ENCODE results near the gene RFC3. TPM values are rescaled to one million over a fixed set of nuclear protein-coding genes. Genes with fewer than 3 reads are reported as not detected.

The RFC3 gene
- total and polyA plus RNA-seq, 9 of the 15 experiments (the other 6 are each of a cell fraction or from before 2014, with no cell fraction given): 31.3 to 94.0 (median 54.0) TPM

DNA sequence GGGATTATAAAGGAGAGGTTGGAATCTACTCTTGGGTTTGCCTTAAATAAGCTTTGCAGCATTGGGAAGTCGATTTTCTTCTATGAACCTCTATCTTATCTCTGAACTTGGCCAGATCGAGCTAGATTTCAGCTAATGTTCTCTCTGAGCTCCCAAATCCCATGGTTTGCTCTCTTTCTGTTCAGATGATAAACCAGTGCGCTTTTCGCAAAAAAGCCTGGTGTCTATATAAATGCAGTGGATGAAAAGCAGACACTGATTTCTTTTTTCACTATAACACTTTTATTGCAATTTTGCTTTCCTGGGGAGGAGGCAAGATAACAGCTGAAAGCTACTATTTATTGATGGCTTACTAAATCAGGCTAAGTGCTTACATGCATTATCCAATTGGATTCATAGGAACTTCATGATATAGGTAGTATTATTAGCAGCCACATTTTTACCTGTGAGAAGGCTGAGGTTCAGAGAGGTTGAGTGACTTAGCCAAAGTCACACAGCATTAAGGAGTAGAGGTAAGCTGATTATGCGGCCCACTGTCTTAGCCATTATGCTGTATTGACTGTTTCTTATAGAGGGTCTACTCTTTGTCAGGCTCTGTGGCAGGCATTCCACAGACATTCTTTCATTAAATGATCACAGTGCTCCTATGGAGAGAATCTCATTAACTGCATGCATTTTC lies 58.9 kb downstream of the RFC3 start:
- Histone ChIP-seq H3K4me1 (replicated peaks in 1 of 2; ENCODE audit: control insufficient read depth in 2 of 2, insufficient read depth in 2 of 2, low read length in 2 of 2) (no peaks in the 10 kb centered on the region), H2AFZ (ENCODE audit: low read depth, low read length) (no peak overlapping the region), H3K9me1 (ENCODE audit: control insufficient read depth, insufficient read depth, low read length) (no peaks in the 10 kb centered on the region), H4K20me1 (replicated peaks; ENCODE audit: control insufficient read depth, insufficient read depth, low read length) (no peaks in the 10 kb centered on the region), H3K9me3 (replicated peaks; ENCODE audit: control insufficient read depth, insufficient read depth, low read depth, low read length) (no peaks in the 10 kb centered on the region), H3K36me3 (ENCODE audit: control insufficient read depth, insufficient read depth, low read length) (no peaks in the 10 kb centered on the region), H3K27ac (ENCODE audit: extremely low read depth, low read depth, low read length) (no peak overlapping the region), H3K27me3 (ENCODE audit: control insufficient read depth in 2 of 2, insufficient read depth in 2 of 2, low read length in 2 of 2) (no peaks in the 10 kb centered on the region), H3K9ac (ENCODE audit: insufficient read depth in 1 of 2, low read depth in 2 of 2, low read length in 2 of 2) (no peak overlapping the region), H3K79me2 (ENCODE audit: control insufficient read depth, insufficient read depth, low read length) (no peaks in the 10 kb centered on the region), H3K4me3 (no peak overlapping the region), H3K4me2 (ENCODE audit: insufficient read depth, low read length) (no peak overlapping the region)
- no peak for FAIRE-seq
- ChIA-PET POLR2A (interaction anchor here (1.1 kb wide), 1 partner anchor 9 kb away, joined by 3 read pairs; no protein-coding TSS in a partner anchor), CTCF (ENCODE audit: low intra/inter-chr PET ratio) (no interaction called here)
- no TSS peak for BruUV-seq (replicated peaks)
- no peak for TF ChIP-seq SLC30A9 (CRISPR knock-in tag; IDR thresholded peaks at IDR 0.05)
- no peak for TF ChIP-seq FUS (optimal IDR thresholded peaks at IDR 0.05; ENCODE audit: low read depth, low read length)
- TF ChIP-seq LARP7 (IDR thresholded peaks at IDR 0.05): no peak
- TF ChIP-seq, protein P1, sequence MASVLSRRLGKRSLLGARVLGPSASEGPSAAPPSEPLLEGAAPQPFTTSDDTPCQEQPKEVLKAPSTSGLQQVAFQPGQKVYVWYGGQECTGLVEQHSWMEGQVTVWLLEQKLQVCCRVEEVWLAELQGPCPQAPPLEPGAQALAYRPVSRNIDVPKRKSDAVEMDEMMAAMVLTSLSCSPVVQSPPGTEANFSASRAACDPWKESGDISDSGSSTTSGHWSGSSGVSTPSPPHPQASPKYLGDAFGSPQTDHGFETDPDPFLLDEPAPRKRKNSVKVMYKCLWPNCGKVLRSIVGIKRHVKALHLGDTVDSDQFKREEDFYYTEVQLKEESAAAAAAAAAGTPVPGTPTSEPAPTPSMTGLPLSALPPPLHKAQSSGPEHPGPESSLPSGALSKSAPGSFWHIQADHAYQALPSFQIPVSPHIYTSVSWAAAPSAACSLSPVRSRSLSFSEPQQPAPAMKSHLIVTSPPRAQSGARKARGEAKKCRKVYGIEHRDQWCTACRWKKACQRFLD (CRISPR knock-in tag; IDR thresholded peaks at IDR 0.05): no peak
- TF ChIP-seq, protein P2, sequence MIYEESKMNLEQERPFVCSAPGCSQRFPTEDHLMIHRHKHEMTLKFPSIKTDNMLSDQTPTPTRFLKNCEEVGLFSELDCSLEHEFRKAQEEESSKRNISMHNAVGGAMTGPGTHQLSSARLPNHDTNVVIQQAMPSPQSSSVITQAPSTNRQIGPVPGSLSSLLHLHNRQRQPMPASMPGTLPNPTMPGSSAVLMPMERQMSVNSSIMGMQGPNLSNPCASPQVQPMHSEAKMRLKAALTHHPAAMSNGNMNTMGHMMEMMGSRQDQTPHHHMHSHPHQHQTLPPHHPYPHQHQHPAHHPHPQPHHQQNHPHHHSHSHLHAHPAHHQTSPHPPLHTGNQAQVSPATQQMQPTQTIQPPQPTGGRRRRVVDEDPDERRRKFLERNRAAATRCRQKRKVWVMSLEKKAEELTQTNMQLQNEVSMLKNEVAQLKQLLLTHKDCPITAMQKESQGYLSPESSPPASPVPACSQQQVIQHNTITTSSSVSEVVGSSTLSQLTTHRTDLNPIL (CRISPR knock-in tag; IDR thresholded peaks at IDR 0.05): no peak
- TF ChIP-seq TOE1 (IDR thresholded peaks at IDR 0.05; ENCODE audit: borderline replicate concordance): no peak
- no peak for TF ChIP-seq TOE1 (CRISPR knock-in tag; IDR thresholded peaks at IDR 0.05; ENCODE audit: borderline replicate concordance, low read depth)
- TF ChIP-seq, protein P3, sequence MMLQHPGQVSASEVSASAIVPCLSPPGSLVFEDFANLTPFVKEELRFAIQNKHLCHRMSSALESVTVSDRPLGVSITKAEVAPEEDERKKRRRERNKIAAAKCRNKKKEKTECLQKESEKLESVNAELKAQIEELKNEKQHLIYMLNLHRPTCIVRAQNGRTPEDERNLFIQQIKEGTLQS (IDR thresholded peaks at IDR 0.05): no peak
- TF ChIP-seq, protein P3 (CRISPR knock-in tag; conservative IDR thresholded peaks at IDR 0.05): no peak
- peak; percentile 87 for TF ChIP-seq RBM25 (IDR thresholded peaks at IDR 0.05; ENCODE audit: low read depth, low read length, severe bottlenecking)
- no peak for TF ChIP-seq YBX1 (IDR thresholded peaks at IDR 0.05)
- TF ChIP-seq BCOR (IDR thresholded peaks at IDR 0.05): peak; percentile 73
- peak; percentile 77 for TF ChIP-seq ZFP36 (IDR thresholded peaks at IDR 0.05; ENCODE audit: low read depth, low read length, partially characterized antibody)
- peak; percentile 57; the same call in 1 of the 2 replicates for TF ChIP-seq SMARCA5 (IDR thresholded peaks at IDR 0.05)
- intact Hi-C loops (cut with micrococcal nuclease): no loop called here
- in situ Hi-C loops (cut with MboI): no loop called here
- WGBS (ENCODE audit: insufficient coverage, low coverage, missing lambda C conversion rate): 63% methylated on average over 5 of the region's 5 CpGs
- no peak for ATAC-seq
- DNase-seq (ENCODE audit: extremely low read depth in 1 of 4, low spot score in 3 of 4): no peak
